ENCODE data around the gene LTO1. TPM values are rescaled to one million over a fixed set of nuclear protein-coding genes. Genes with fewer than 3 reads are reported as not detected.

Gene LTO1
- total RNA-seq, 1 donor from 2014 or later, result 28.5 TPM

GRCh38 chr11:69707176-69707575 lies 32.0 kb upstream of the LTO1 start:
- H3K4me3 Mint-ChIP-seq (ENCODE audit: low read depth), result no peak overlapping the region
- TF ChIP-seq, protein P1, sequence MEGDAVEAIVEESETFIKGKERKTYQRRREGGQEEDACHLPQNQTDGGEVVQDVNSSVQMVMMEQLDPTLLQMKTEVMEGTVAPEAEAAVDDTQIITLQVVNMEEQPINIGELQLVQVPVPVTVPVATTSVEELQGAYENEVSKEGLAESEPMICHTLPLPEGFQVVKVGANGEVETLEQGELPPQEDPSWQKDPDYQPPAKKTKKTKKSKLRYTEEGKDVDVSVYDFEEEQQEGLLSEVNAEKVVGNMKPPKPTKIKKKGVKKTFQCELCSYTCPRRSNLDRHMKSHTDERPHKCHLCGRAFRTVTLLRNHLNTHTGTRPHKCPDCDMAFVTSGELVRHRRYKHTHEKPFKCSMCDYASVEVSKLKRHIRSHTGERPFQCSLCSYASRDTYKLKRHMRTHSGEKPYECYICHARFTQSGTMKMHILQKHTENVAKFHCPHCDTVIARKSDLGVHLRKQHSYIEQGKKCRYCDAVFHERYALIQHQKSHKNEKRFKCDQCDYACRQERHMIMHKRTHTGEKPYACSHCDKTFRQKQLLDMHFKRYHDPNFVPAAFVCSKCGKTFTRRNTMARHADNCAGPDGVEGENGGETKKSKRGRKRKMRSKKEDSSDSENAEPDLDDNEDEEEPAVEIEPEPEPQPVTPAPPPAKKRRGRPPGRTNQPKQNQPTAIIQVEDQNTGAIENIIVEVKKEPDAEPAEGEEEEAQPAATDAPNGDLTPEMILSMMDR (IDR thresholded peaks at IDR 0.05; ENCODE audit: unreplicated experiment), result no peak
- no peaks in the 10 kb centered on the region for H3K36me3 Mint-ChIP-seq (ENCODE audit: insufficient read depth)
- H3K27ac Mint-ChIP-seq, result no peak overlapping the region
- no peaks in the 10 kb centered on the region for H3K9me3 Mint-ChIP-seq (ENCODE audit: low read depth)
- H3K4me1 Mint-ChIP-seq (ENCODE audit: low read depth), result peaks cover 5% of the 10 kb centered on the region
- DNase-seq (ENCODE audit: low spot score, unreplicated experiment), result no peak
- peaks cover 59% of the 10 kb centered on the region for H3K27me3 Mint-ChIP-seq

DNA sequence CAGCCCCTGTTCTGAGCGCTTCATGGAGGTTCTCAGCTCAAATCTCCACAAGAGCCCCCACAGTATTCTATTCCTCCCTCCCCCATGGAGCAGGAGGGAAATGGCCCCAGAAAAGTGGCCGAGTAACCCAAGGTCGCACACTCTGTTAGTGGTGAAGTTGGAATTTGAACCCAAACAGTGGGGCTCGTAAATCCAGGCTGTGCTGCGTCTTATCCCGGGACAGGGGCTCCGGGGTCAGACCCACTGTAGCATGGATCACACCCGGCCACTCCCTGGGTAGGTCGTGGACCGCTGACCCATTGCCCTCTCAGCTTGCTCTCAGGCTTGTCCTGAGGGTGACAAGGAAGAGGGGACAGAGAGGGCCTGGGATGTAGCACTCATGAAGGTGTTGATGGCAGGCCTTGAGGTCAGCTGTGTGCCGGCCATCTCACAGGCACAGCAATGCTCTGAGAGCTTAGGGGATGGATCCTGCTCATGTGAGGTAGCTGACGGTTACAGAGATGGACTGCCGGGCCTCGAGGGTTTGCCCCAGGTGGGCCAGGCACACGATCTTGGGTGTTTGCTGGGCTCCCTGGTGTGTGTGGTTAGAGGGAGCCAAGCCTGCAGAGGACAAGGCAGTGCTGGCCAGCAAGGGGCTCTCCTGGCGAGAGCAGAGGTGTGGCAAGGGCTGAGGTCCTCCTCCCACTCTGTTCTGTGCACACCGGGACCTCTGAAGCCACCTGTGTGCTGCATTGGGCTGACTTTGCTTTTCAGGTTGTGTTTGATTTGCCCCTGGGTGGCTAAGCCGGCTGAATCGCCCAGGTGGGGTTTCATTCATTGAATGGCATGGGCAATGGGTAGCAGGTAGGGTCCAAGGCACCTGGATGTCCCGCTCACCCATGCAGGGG lies 31.0 kb upstream of the LTO1 start:
- no peaks in the 10 kb centered on the region for H3K36me3 Mint-ChIP-seq (ENCODE audit: insufficient read depth)
- TF ChIP-seq, protein P1 (IDR thresholded peaks at IDR 0.05; ENCODE audit: unreplicated experiment), result no peak
- H3K27me3 Mint-ChIP-seq, result peaks cover 61% of the 10 kb centered on the region
- H3K27ac Mint-ChIP-seq, result peak overlapping the region; percentile 62
- no peak for DNase-seq (ENCODE audit: low spot score, unreplicated experiment)
- no peaks in the 10 kb centered on the region for H3K9me3 Mint-ChIP-seq (ENCODE audit: low read depth)
- H3K4me3 Mint-ChIP-seq (ENCODE audit: low read depth), result no peak overlapping the region
- H3K4me1 Mint-ChIP-seq (ENCODE audit: low read depth), result peaks cover 5% of the 10 kb centered on the region

DNA sequence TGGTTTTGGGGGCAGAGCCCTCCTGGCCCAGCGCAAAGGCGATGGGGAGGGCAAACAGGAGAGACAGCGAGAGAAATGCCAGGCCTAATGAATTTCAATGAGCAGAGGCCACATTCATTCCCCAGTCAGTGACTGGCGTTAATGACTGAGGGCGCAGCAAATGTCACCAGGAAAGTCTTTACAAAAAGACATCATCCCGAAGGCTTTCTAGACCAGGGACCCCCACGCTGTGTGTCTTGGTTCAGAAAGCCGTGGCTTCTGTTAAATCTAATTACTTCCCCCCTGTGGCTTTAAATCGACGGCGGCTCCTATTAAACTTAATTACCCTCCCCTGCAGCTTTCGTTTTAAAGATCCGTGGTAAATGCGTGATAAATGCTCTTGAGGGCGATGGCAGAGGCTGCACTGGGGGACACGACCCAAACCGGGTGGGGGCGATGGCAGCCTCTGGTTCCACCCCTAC lies 30.2 kb upstream of the LTO1 start:
- TF ChIP-seq, protein P1 (IDR thresholded peaks at IDR 0.05; ENCODE audit: unreplicated experiment), result no peak
- H3K9me3 Mint-ChIP-seq (ENCODE audit: low read depth), result no peaks in the 10 kb centered on the region
- peaks cover 11% of the 10 kb centered on the region for H3K4me1 Mint-ChIP-seq (ENCODE audit: low read depth)
- H3K36me3 Mint-ChIP-seq (ENCODE audit: insufficient read depth), result no peaks in the 10 kb centered on the region
- peaks cover 62% of the 10 kb centered on the region for H3K27me3 Mint-ChIP-seq
- peak overlapping the region; percentile 62 for H3K27ac Mint-ChIP-seq
- H3K4me3 Mint-ChIP-seq (ENCODE audit: low read depth), result no peak overlapping the region
- no peak for DNase-seq (ENCODE audit: low spot score, unreplicated experiment)

- peak overlapping the region; percentile 59 for H3K4me3 Mint-ChIP-seq (ENCODE audit: low read depth)
- H3K9me3 Mint-ChIP-seq (ENCODE audit: low read depth), result no peaks in the 10 kb centered on the region
- TF ChIP-seq, protein P1 (IDR thresholded peaks at IDR 0.05; ENCODE audit: unreplicated experiment), result peak; percentile 69
- H3K36me3 Mint-ChIP-seq (ENCODE audit: insufficient read depth), result no peaks in the 10 kb centered on the region
- DNase-seq (ENCODE audit: low spot score, unreplicated experiment), result peak; percentile 34
- peaks cover 61% of the 10 kb centered on the region for H3K27me3 Mint-ChIP-seq
- peaks cover 13% of the 10 kb centered on the region for H3K4me1 Mint-ChIP-seq (ENCODE audit: low read depth)
- peak overlapping the region; percentile 69 for H3K27ac Mint-ChIP-seq
Observed at GRCh38 chr11:69704508-69705253, 29.5 kb upstream of the LTO1 start.

DNA sequence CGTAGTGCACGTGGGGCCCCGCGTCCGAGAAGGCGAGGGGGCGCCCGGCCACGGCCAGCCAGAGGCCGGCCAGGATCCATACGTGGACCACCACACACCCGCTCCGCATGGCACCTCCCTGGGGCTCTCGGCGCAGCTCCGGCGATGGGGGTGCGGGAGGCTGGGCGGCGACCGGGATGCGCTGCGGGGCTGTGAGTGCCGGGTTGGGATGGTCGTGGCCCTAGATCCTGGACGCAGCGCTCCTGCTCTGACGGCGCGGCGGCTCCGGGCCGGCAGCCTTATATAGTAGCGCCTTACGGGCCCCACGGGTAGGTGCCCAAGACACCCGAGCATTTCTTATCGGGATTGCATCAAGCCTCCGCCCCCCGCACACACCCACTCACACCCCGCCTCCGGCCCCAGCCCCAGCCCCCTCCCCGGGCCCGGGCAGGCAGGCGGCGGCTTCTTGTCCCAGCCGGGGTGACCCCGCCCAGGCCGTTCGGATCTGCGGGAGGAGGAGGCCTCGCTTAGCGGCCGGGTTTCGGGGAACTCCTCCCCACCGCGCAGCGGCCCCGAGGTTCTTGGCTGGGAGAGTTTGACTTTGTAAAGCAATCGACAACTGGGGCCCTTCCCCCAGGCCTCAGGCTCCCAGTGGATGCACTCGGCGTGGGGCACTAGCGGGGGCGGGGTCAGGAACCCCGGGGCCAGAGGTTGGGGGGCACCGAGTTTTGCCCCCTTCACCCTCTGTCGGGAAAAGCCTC lies 28.8 kb upstream of the LTO1 start, which contains the start of gene FGF19:
FGF19 (minus strand) TSS at position 255 of the 740 bp plus-strand sequence; CDS start at position 109, 146 bp downstream.
- peak within 1 kb of the TSS; percentile 69 for H3K27ac Mint-ChIP-seq
- no peaks in the 10 kb centered on the region for H3K36me3 Mint-ChIP-seq (ENCODE audit: insufficient read depth)
- no peak for DNase-seq (ENCODE audit: low spot score, unreplicated experiment)
- peak within 1 kb of the TSS; percentile 59 for H3K4me3 Mint-ChIP-seq (ENCODE audit: low read depth)
- TF ChIP-seq, protein P1 (IDR thresholded peaks at IDR 0.05; ENCODE audit: unreplicated experiment), result no peak
- H3K27me3 Mint-ChIP-seq, result peaks cover 54% of the 10 kb centered on the region
- H3K9me3 Mint-ChIP-seq (ENCODE audit: low read depth), result no peaks in the 10 kb centered on the region
- H3K4me1 Mint-ChIP-seq (ENCODE audit: low read depth), result peaks cover 13% of the 10 kb centered on the region

Measured in progenitor cell of endocrine pancreas (in vitro differentiated cells).